GM12892 (cell line): ENCODE measurements around the gene PCDHA1.

Experiments used
- DNase-seq: peaks from one replicate; pipeline ENCODE4 v3.0.0; 2011; ENCODE audit not compliant: insufficient read length
- FAIRE-seq: peaks from 2 replicates; lab custom pipeline; 2011; peaks lifted over from hg19 to GRCh38; lab: Jason Lieb, UNC
- POLR2A ChIP-seq: IDR thresholded peaks from 2 replicates; pipeline ENCODE4 v1.6.1; 2011; ENCODE audit warnings: low read depth, low read length, control low read depth
- POLR2AphosphoS5 ChIP-seq: IDR thresholded peaks from 2 replicates; pipeline ENCODE4 v1.6.1; 2011; ENCODE audit warnings: low read depth, low read length, control low read depth
- TAF1 ChIP-seq: IDR thresholded peaks from 2 replicates; pipeline ENCODE4 v1.6.1; 2011; ENCODE audit warnings: low read depth, mild to moderate bottlenecking, control low read depth, low read length, borderline replicate concordance

The PCDHA1 gene

DNA sequence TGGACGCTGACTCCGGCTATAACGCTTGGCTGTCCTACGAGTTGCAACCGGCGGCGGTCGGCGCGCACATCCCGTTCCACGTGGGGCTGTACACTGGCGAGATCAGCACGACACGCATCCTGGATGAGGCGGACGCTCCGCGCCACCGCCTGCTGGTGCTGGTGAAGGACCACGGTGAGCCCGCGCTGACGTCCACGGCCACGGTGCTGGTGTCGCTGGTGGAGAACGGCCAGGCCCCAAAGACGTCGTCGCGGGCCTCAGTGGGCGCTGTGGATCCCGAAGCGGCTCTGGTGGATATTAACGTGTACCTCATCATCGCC is 91.3 kb downstream of the PCDHA1 start:
- DNase-seq (no peak), FAIRE-seq (no peak)
- TF ChIP-seq TAF1, result no peak
- no peak for TF ChIP-seq POLR2A
- no peak for TF ChIP-seq POLR2AphosphoS5

DNA sequence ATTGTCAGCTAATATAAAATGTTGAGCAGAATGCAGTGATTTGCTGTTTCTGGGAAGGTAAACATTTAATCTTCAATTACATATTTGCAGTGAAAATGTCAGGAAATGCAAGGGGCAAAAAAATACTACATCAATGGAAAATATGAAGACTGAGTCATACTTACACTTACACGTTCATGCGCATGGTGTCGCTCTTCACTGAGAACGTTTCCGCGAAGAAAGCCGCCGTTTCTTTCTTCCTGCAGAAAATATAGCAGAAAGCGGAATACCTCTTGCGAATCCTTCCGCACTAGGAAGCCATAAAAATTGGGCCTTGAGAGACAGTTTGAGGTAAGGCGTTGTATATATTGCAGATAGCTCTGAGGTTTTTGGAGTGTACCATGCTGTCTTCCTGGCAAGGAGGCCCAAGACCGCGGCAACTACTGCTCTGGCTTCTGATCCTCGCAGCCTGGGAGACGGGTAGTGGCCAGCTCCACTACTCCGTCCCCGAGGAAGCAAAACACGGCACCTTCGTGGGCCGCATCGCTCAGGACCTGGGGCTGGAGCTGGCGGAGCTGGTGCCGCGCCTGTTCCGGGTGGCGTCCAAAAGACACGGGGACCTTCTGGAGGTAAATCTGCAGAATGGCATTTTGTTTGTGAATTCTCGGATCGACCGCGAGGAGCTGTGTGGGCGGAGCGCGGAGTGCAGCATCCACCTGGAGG is 96.1 kb downstream of the PCDHA1 start, which contains the start of gene PCDHA13:
Gene PCDHA13, plus strand, starts transcription at position 236 of the 702 bp plus-strand sequence. Its CDS starts 145 bp downstream, at position 381.
- DNase-seq, result no peak
- no peak for TF ChIP-seq POLR2AphosphoS5
- no peak for TF ChIP-seq TAF1
- no peak for TF ChIP-seq POLR2A
- no peak for FAIRE-seq

DNA sequence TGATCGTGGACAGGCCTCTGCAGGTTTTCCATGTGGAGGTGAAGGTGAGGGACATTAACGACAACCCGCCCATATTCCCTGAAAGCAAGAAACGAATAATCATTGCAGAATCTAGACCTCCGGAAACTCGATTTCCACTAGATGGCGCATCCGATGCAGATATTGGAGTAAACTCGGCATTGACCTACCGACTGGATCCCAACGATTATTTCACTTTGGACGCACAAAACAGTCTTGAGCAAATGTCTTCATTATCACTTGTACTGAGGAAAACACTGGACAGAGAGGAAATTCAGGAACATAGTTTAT is 96.6 kb downstream of the PCDHA1 start:
- DNase-seq, result no peak
- TF ChIP-seq POLR2AphosphoS5, result no peak
- no peak for TF ChIP-seq TAF1
- TF ChIP-seq POLR2A, result no peak
- no peak for FAIRE-seq

DNA sequence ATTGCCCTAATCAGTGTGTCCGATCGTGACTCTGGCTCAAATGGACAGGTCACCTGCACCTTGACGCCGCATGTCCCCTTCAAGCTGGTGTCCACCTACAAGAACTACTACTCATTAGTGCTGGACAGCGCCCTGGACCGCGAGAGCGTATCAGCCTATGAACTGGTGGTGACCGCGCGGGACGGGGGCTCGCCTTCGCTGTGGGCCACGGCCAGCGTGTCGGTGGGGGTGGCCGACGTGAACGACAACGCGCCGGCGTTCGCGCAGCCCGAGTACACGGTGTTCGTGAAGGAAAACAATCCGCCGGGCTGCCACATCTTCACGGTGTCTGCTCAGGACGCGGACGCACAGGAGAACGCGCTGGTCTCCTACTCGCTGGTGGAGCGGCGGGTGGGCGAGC is 97.4 kb downstream of the PCDHA1 start:
- no peak for DNase-seq
- no peak for TF ChIP-seq POLR2AphosphoS5
- FAIRE-seq, result no peak

DNA sequence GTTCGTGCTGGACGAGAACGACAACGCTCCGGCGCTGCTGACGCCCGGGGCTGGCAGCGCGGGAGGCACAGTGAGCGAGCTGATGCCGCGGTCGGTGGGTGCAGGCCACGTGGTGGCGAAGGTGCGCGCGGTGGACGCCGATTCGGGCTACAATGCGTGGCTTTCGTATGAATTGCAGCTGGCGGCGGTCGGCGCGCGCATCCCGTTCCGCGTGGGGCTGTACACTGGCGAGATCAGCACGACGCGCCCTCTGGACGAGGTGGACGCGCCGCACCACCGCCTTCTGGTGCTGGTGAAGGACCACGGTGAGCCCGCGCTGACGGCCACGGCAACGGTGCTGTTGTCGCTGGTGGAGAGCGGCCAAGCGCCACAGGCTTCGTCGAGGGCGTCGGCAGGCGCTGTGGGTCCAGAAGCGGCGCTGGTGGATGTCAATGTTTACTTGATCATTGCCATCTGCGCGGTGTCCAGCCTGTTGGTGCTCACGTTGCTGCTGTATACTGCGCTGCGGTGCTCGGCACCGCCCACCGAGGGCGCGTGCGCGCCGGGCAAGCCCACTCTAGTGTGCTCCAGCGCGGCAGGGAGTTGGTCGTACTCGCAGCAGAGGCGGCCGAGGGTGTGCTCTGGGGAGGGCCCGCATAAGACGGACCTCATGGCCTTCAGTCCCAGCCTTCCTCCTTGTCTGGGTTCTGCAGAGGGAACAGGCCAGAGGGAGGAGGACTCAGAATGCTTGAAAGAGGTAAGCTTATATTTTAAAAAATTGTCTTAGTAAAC is 98.2 kb downstream of the PCDHA1 start:
- TF ChIP-seq POLR2AphosphoS5, result no peak
- no peak for TF ChIP-seq TAF1
- no peak for TF ChIP-seq POLR2A
- DNase-seq (no peak), FAIRE-seq (no peak)

DNA sequence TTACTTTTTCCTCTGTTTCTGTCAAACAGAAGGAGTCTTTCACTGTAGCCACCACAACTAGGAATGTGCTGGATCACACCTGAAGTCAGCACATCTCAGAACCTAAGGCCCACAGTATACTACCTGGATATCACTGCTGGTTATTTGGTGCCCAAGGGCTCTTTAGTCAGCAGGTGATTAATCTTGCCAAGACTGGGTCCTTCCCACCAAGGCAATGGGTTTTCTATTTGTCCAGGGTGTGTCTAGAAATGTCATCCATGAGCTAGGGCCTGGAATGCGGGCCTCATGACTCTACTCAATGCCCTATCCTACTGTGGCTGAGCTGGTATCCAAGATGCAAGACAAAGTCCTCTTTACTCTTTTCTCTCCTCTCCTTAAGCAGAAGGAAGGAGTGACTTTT is 130.4 kb downstream of the PCDHA1 start:
- FAIRE-seq (no peak), DNase-seq (no peak)
- TF ChIP-seq POLR2A (no peak), POLR2AphosphoS5 (no peak), TAF1 (no peak)

DNA sequence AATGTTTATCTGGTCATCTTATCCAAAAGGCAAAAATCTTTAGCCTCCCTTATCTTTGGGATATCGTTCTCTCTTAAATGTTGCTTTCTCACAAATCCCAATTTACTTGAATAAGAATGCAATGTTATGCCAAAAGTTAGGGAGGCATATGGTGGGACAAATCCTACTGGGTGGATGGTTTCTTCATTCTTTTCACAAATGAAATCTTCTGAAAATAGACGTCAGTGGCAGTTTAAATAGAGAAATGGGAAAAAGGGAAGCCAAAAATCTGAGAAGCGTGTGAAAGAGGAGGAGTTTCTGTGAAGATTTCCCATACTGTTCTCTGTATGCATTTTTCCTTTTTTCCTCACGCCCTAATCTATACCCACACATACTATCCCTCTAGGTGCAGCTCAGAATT is 137.7 kb downstream of the PCDHA1 start:
- no peak for DNase-seq
- FAIRE-seq, result no peak
- no peak for TF ChIP-seq TAF1
- TF ChIP-seq POLR2A, result no peak
- no peak for TF ChIP-seq POLR2AphosphoS5

DNA sequence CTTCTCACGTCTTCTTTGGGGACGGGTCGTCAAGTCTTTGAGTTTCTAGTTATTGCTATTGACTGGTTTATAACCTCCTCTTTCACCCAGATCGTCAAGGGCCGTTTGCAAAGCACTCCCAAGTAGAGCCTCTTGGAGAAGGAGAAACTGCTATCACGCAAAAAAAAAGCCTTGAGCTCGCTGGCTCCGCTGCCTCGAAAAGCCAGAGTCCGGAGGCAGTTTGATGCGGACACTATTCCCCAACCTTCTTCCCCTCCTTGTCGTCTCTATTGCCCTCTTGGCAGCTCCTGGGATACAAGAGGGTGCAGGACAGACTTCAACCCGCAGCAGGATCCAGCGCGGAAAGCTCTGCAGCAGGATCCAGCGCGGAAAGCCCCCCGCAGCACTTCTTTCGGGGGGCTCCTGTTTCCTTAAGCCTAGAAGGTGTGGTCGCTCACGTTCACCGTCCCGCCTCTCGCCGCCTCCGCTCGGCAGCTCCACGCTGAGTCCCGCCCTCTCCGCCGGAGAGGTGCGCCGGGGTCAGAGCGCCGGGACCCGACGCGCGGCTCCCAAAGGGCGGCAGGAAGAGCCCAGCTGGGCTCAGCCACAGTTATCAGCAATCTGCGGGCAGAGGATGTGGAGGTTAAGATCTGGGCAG is 140.0 kb downstream of the PCDHA1 start, which contains the start of gene PCDHAC1:
Gene PCDHAC1, plus strand, starts transcription at position 494 of the 637 bp plus-strand sequence. CDS start 594 bp downstream, outside the sequence.
- DNase-seq, result no peak
- TF ChIP-seq POLR2AphosphoS5, result no peak
- TF ChIP-seq POLR2A, result no peak
- no peak for FAIRE-seq

DNA sequence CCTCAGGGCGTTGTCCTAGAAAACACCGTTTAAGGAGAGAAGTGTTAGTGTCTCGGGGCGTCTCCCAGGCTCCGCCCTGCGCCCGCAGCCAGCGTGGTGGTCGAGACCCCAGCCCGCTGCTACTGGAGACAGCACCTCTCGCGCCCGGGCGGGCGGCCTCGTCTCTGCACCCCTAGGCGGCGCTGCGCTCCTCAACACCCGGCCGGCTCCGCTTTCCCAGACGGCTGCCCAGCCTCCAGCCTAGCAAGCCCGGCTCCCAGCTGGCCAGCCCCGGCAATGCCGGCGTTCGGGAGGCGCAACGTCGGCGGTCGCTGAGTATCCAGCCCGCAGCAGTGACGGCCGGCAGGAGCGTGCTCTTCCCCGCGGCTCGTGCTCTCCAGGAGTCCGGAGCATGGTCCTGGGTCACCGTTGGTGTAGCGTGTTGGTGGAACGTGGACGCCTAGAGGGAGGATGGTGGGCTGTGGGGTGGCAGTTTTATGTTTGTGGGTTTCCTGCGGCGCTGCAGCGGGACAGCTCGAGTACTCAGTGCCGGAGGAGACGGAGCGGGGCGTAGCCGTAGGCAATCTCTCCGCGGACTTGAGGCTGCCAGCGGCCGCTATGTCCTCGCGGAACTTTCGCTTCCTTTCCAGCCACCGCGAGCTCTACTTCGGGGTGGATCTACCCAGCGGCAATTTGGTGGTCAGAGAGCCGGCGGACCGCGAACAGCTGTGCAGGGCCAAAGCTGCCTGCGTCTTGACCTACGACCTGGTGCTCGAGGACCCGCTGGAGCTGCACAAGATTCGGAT is 140.7 kb downstream of the PCDHA1 start:
- FAIRE-seq, result no peak
- no peak for TF ChIP-seq POLR2A
- TF ChIP-seq TAF1, result no peak
- no peak for TF ChIP-seq POLR2AphosphoS5
- DNase-seq, result no peak

DNA sequence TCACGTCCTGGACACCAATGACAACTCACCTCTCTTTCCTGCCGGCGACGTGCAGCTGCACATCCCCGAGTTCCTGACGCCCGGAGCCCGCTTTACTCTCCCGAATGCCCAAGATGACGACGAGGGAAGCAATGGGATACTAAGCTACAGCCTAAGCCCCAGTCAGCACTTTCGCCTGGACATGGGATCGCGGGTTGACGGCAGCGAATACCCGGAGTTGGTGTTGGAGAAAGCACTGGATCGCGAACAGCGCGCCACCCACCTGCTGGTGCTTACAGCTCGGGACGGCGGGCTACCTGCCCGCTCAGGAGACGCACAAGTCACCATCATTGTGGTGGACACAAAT is 141.3 kb downstream of the PCDHA1 start:
- no peak for TF ChIP-seq TAF1
- no peak for TF ChIP-seq POLR2A
- TF ChIP-seq POLR2AphosphoS5, result no peak
- DNase-seq (no peak), FAIRE-seq (no peak)

DNA sequence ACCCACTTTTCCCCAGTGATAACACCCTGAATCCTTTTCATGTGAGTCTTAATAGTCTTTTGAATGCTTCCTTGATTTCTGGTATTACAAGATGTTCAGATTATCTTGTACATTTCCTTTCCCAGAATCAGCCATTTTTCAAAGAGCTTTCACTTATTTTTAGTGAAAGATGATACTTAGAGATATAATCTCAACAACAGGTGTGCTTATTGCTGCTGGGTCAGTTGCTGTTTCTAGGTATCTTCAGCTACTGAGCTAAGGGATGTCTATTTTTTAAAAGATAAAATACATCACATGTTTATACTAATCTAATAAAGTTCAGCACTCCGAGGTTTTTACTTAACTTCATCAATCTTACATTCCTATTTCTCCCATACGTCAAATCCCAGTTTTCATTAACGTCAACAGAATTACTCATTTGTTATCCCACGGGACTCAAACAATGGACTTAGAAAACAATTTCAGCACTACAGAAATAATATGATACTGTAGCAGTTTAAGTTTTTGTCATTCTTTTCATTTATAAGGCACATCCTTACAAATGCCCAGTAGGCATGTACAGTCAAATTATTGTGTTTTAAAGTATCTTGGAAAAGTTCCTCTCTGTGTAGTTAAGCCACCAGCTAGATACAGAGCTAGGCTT is 149.1 kb downstream of the PCDHA1 start:
- FAIRE-seq, result no peak
- TF ChIP-seq TAF1 (no peak), POLR2A (no peak), POLR2AphosphoS5 (no peak)
- no peak for DNase-seq
